Ectodermal cell (in vitro differentiated cells): ENCODE measurements around the gene ATRN.

Experiments
- H3K27ac ChIP-seq: 2 replicates; pipeline ENCODE4 v1.7.0; 2013; ENCODE audit warnings: mild to moderate bottlenecking, low read depth, low read length; ENCODE audit not compliant: insufficient read depth, poor library complexity, severe bottlenecking
- H3K27me3 ChIP-seq: 2 replicates; pipeline ENCODE4 v1.7.0; 2013; ENCODE audit warnings: mild to moderate bottlenecking, low read length; ENCODE audit not compliant: insufficient read depth, control insufficient read depth, poor library complexity, severe bottlenecking
- H3K36me3 ChIP-seq: one replicate; pipeline ENCODE4 v1.7.0; 2013; ENCODE audit warnings: low read length; ENCODE audit not compliant: control insufficient read depth, insufficient read depth
- H3K4me1 ChIP-seq: one replicate; pipeline ENCODE4 v1.7.0; 2013; ENCODE audit warnings: low read length; ENCODE audit not compliant: control insufficient read depth, insufficient read depth
- H3K4me3 ChIP-seq: 2 replicates; pipeline ENCODE4 v1.7.0; 2013; ENCODE audit warnings: low read depth, low read length, control low read depth; ENCODE audit not compliant: insufficient read depth
- H3K9me3 ChIP-seq: 2 replicates; pipeline ENCODE4 v1.7.0; 2013; ENCODE audit warnings: mild to moderate bottlenecking, low read length, moderate library complexity; ENCODE audit not compliant: control insufficient read depth
- WGBS, 2 experiments: methylation state at CpG; one replicate each; pipeline ENCODE4 v1.1.7; 2013; ENCODE audit warnings: missing lambda C conversion rate in 2 of 2; 5-methylcytosine and 5-hydroxymethylcytosine counted together

ATRN gene

DNA sequence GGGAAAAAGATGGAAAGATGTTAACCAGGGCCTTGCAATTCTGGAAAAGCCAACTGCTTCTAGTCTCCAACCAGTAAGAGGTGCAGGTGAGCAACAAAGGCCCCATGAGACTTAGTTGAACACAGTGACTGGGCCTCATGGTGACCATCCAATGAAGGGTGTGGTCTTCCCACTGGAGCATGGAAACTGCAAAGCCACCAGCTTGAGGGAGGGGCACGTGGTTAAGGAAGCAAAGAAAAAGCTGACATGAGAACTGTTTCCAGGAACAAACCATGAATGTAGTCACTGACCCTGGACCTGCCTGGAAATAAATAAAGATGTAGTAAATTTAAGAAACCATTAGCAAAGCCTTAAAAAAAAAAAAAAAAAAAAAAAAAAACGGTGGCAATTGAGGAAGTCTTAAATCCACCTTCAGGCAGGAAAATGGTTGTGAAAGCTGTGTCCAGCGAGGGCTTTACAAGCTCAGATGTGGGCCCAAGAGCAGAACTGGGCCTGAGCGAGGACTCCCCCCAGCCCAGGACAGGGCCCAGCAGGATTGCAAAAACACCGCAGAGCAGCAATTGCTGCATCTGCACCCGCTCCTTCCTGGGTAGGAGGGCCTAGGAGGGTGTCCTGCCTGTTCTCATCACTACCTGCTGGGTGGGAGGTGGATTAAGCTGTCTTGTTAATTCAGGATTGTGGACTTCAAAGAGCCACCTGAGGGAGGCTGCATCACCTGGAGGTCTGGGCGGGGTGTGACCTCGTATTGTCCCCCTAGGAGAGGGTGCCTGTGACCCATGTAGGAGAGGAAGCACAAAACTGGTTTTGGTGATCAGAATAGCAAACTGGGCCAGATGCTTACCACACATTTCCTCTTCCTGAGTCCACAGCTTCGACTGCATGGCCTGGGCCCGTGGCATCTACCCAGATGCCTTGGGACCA lies 182.1 kb downstream of the ATRN start:
- Histone ChIP-seq H3K4me3 (no peak overlapping the region), H3K36me3 (no peaks in the 10 kb centered on the region), H3K27me3 (no peaks in the 10 kb centered on the region), H3K9me3 (no peaks in the 10 kb centered on the region), H3K27ac (no peak overlapping the region), H3K4me1 (no peaks in the 10 kb centered on the region)
- 91 to 93% methylated on average over 10 of the region's 10 CpGs for WGBS, 2 experiments

DNA sequence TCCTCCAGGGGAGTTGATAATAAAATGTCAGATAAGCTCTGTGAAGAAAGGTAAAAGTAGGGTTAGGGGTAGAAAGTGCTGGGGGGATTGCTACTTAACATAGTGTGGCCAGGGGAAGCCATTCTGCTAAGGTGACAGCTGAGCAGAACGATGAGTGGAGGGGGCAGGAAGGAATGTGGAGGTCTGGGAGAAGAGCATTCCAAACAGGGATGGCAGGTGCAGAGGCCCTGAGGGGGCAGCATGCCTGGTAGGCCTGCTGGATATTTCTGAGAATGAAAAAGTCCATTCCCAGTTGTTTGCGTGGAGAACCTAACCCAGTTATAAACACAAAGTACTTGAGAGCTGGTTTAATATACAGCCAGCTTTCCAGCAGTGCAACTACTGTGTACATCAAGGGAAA lies 183.1 kb downstream of the ATRN start:
- Histone ChIP-seq H3K4me3 (no peak overlapping the region), H3K27me3 (no peaks in the 10 kb centered on the region), H3K36me3 (no peaks in the 10 kb centered on the region), H3K4me1 (peaks cover 8% of the 10 kb centered on the region), H3K27ac (no peak overlapping the region), H3K9me3 (no peaks in the 10 kb centered on the region)
- 71 to 72% methylated on average over 2 of the region's 2 CpGs for WGBS, 2 experiments

DNA sequence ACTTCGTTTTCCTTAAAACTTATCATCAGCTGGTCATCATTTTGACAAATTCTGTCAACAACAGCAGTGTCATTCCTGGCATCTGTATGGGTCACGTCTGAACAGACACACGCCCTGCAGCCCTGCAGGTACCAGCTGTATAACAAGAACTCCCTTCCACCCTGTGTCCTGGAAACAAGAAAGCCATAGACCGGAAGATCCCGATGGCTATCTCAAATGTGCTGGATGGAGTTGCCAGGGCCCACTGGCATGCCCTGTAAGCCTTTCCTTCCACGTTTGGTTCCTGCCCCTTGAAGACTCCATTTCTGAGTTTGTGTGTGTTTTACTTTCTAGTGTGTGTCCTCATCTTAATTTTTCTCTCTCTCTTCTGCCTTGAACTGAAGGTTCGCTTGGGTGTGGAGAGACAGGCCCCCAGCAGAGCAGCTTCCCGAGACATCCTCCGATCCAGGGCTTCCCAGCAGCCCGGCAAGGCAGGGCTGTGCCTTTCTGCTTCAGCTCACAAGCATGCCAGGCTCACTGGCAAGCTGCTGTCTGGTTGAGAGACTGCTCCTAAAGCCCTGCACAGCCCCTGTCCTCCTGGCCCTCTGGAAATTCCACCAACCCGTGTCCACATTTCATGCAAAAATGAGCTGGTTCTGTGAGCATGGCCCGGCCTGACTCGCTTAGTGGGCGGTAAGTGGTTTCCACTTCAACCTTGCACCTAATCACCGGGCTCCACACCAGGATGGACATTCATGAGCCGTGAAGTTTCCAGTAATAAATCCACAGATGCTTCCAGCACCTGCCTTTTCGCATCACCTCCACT lies 183.7 kb downstream of the ATRN start:
- Histone ChIP-seq H3K9me3 (no peaks in the 10 kb centered on the region), H3K36me3 (no peaks in the 10 kb centered on the region), H3K27me3 (peaks cover 4% of the 10 kb centered on the region), H3K4me1 (peaks cover 8% of the 10 kb centered on the region), H3K27ac (no peak overlapping the region), H3K4me3 (no peak overlapping the region)
- 87 to 90% methylated on average over 17 of the region's 17 CpGs for WGBS, 2 experiments

DNA sequence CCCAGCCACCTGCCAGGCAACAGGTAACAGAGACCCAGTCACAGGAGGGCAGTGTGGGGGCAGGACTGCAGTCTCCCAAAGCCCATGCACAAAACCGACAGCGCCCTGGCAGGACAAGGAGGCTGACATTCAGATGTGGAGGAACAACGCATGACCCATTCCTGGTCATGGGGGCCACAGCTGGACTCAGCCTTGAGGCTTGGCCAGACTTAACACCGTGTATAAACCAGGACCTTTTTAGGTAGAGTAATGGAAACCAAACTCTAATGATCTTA lies 184.2 kb downstream of the ATRN start:
- 93 to 94% methylated on average over 4 of the region's 4 CpGs for WGBS, 2 experiments
- Histone ChIP-seq H3K4me1 (peaks cover 8% of the 10 kb centered on the region), H3K27me3 (peaks cover 9% of the 10 kb centered on the region)

DNA sequence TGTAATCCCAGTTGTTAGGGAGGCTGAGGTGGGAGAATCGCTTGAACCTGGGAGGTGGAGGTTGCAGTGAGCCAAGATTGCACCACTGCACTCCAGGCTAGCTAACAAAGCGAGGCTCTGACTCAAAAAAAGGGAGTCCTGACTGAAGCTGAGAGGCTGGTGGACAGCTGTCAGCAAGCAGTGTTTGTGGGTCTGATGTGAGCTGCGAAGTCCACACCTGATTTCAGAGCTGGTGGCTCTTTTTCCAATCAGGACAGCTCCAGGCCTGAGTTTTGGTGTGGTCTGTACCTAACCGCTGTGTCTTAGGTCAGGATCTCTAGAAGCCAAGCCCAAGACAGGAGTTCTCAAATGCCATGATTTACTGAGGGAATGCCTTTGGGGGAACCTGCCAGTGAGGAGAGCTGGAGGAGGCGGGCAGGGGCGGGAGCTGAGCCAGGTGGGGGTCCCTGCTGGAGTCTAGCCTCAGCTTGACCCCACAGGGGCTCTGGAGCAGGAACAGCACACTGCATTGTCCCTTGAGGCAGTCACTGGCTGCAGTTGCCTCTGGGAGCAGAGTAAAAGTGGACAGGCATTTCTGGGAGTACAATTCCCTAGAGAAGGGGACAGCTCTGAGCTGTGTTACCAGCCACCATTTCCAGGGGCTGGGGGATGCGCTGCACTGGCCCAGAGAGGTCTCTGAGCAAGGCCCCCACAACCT lies 187.3 kb downstream of the ATRN start:
- Histone ChIP-seq H3K27ac (no peak overlapping the region), H3K4me1 (peaks cover 8% of the 10 kb centered on the region), H3K27me3 (peaks cover 40% of the 10 kb centered on the region), H3K4me3 (no peak overlapping the region), H3K9me3 (no peaks in the 10 kb centered on the region), H3K36me3 (no peaks in the 10 kb centered on the region)
- 91 to 92% methylated on average over 7 of the region's 7 CpGs for WGBS, 2 experiments

More for the DNA sequence above, 184.2 kb downstream of the ATRN start:
- H3K27ac ChIP-seq = no peak overlapping the region
- H3K36me3 ChIP-seq = no peaks in the 10 kb centered on the region
- H3K9me3 ChIP-seq = no peaks in the 10 kb centered on the region
- no peak overlapping the region for H3K4me3 ChIP-seq

DNA sequence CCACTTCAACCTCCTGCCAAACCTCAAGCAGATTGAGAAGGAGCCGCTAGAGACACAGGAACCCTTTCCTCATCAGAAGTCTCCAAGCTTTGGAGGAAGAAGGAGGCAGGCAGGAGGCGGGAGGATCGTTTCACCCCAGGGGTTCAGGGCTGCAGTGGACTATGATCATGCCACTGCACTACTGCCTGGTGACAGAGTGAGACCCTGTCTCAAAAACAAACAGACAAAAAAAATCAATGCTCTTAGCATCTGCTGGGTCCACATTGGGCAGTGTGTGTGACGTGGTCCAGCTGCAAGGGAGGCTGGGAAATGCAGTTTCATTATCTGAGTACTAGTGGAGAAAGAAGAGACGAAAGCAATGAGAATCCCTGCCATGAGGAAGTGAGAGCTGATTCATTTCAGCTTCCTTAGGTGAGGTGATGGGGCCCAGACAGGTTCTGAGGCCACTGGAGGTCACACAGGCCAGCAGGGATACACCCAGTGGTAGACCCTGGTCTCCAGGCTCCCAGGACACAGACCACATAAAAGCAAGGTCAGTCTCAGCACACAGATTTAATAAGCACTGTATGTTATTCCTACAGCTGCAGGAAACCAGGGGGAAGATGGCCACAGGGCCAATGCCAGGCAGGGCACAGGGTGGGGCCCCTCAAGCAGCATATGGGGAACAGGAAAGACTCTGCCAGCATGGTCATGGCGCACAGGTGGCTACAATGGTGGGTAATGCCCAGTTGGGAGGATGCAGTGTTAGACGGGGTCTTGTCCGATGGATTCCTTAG lies 188.1 kb downstream of the ATRN start:
- H3K4me3 ChIP-seq = no peak overlapping the region
- H3K4me1 ChIP-seq = peaks cover 8% of the 10 kb centered on the region
- WGBS, 2 experiments = 87 to 89% methylated on average over 8 of the region's 8 CpGs
- peaks cover 44% of the 10 kb centered on the region for H3K27me3 ChIP-seq
- no peaks in the 10 kb centered on the region for H3K9me3 ChIP-seq
- H3K36me3 ChIP-seq = no peaks in the 10 kb centered on the region
- no peak overlapping the region for H3K27ac ChIP-seq

DNA sequence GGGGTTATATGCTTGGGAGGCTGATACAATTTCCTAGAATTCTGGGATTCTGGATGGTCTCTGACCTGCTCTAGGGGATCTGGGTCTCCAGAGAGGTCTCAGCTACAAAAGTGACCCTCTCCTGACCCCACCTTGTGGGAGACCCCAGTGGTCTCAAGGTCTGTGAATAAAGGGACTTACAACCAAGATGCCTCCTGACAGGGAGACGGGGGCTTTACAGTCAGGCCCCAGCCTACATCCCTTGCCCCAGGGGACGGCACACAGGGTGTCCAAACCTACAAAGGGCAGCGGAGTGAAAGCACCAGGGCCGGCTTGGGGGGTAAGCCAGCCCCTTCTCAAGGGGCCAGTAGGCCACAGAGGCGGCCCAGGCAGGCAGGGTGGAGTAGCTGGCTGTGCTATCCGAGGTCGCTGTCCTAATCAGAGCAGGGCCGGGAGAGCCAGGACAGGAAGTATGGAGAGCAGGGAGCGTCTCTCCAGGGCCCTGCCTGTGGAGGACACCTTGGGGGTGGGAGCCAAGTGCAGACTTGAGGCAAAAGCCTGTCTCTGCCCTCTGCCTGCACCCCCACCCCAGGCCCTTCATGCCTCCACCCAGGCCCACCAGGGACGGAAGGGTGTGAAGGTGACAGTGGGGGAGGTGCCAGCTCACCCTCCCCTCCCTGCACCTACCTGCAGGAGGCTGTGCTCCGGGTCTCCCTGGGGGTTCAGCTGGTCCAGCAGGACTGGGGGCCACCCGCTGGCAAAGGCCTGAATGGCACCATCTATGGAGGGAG lies 188.9 kb downstream of the ATRN start:
- H3K4me1 ChIP-seq = peaks cover 8% of the 10 kb centered on the region
- no peaks in the 10 kb centered on the region for H3K36me3 ChIP-seq
- H3K27ac ChIP-seq = no peak overlapping the region
- no peak overlapping the region for H3K4me3 ChIP-seq
- H3K27me3 ChIP-seq = peaks cover 44% of the 10 kb centered on the region
- no peaks in the 10 kb centered on the region for H3K9me3 ChIP-seq
- 83 to 85% methylated on average over 12 of the region's 12 CpGs for WGBS, 2 experiments

DNA sequence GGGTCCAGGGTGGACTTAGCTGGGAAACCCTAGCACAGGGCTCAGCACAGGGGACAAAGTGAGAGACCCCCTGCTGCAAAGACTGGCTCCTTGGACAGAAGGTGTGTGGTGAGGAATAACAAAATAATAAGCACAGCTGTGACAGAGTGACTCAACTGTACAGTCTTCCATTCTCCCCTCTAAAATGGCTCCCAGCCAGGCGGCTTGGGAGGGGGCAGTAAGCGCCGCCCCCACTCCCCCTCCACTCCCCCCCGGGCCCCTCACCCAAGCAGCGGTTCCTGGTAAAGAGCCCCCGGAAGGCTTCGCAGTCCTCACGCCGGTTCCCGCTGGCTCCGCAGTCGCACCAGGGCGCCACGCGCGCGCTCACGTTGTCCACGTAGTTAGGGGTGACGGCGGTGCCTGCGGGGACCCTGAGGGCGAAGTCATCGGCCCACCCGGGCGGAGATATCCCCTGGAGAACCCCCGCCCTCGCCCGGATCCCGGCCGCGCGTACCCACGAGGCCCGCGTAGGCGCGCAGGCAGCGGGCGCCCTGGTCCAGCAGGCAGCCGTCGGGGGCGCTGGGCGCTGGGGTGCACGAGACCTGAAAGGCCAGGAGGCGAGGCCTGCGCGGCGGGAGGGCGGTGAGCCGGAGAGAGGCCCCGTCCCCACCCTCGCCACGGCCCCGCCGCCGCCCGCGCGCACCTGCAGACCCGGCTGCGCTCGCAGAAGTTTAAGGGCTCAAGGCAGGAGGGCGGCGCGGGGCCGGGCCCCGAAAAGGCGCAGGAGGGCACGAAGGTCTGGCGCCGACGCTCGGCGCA lies 189.6 kb downstream of the ATRN start:
- no peak overlapping the region for H3K27ac ChIP-seq
- H3K27me3 ChIP-seq = peaks cover 44% of the 10 kb centered on the region
- H3K9me3 ChIP-seq = no peaks in the 10 kb centered on the region
- 22 to 24% methylated on average over 74 to 75 of the region's 75 CpGs for WGBS, 2 experiments
- H3K4me3 ChIP-seq = peak overlapping the region; percentile 23
- no peaks in the 10 kb centered on the region for H3K36me3 ChIP-seq
- H3K4me1 ChIP-seq = peaks cover 8% of the 10 kb centered on the region
